Astrocyte of the spinal cord (primary cell): ENCODE measurements around the gene ACER3.

Experiments
- DNase-seq: peaks from one replicate; pipeline ENCODE4 v3.0.0; 2011; ENCODE audit warnings: low read depth, low spot score
- H3K4me3 ChIP-seq: 2 replicates; pipeline ENCODE4 v1.5.1; 2011; ENCODE audit warnings: low read depth, mild to moderate bottlenecking, low read length, moderate library complexity
- in situ Hi-C: cut with HindIII; loops from 2 replicates; pipeline ENCODE4 v1.10.0; 2017; ENCODE audit warnings: low sequenced_read_pairs
- TF ChIP-seq, protein P1 (sequence below): IDR thresholded peaks from 2 replicates; pipeline ENCODE4 v1.5.1; 2012; ENCODE audit warnings: low read depth, mild to moderate bottlenecking, low read length, inconsistent platforms

Gene ACER3

DNA sequence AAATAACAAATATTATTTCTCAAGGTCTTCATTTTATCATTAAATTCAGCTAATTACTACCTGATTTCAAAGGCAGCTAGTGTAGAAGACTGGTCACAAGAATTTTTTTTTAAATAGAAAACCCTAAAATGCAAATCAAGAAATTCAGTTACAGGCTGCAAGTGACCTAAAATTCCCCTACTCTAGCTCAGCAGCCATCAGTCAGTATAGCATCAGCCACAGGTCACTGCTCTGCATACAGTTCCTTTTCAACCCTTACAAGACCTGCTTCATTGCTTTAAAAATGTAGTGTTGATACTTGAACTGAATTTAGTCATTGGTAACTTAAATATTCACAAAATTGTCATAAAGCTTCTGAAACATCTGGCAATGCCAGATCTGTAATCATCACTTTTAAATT lies 164.0 kb downstream of the ACER3 start:
- no peak overlapping the region for H3K4me3 ChIP-seq
- TF ChIP-seq, protein P1, sequence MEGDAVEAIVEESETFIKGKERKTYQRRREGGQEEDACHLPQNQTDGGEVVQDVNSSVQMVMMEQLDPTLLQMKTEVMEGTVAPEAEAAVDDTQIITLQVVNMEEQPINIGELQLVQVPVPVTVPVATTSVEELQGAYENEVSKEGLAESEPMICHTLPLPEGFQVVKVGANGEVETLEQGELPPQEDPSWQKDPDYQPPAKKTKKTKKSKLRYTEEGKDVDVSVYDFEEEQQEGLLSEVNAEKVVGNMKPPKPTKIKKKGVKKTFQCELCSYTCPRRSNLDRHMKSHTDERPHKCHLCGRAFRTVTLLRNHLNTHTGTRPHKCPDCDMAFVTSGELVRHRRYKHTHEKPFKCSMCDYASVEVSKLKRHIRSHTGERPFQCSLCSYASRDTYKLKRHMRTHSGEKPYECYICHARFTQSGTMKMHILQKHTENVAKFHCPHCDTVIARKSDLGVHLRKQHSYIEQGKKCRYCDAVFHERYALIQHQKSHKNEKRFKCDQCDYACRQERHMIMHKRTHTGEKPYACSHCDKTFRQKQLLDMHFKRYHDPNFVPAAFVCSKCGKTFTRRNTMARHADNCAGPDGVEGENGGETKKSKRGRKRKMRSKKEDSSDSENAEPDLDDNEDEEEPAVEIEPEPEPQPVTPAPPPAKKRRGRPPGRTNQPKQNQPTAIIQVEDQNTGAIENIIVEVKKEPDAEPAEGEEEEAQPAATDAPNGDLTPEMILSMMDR = no peak
- DNase-seq = no peak
- in situ Hi-C loops = no loop called here

DNA sequence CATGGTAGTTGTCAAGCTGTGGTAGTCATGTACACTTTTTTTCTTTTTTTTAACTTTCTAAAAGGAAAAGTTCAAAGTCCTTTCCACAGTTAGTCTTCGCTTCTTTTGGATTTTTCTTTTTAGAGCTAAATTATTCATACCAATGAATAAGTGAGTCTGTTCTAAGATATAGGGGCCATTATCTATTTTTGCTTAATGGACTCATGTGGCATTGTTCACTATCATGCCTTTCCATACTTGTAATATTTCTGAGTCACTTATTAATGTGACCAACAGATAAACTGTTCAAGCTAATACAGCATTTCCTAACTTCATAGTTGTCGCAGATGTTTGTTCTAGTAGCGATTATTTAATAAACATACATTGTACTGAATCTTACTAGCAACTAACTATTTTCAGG lies 165.5 kb downstream of the ACER3 start:
- H3K4me3 ChIP-seq = no peak overlapping the region
- in situ Hi-C loops = no loop called here
- no peak for DNase-seq
- TF ChIP-seq, protein P1 = no peak

DNA sequence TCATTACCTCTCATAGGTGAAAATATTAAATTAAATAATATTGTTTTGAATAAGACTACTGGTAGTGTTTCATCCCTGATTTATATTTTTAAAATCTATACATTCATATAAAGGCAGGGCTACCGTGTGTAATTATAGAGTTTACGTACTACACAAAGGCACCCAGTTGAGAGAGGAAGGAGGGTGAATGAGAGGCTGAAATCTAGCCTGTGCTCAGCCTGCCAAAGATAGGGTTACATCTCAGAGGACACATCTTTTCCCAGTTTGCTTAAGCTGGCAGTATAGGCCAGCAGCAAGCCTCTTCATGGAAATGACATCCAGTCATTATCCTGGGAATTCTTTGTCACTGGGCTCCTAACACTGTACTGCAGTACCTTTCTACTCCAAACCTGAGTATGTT lies 166.0 kb downstream of the ACER3 start:
- no peak for DNase-seq
- in situ Hi-C loops = no loop called here
- TF ChIP-seq, protein P1 = no peak
- H3K4me3 ChIP-seq = no peak overlapping the region

DNA sequence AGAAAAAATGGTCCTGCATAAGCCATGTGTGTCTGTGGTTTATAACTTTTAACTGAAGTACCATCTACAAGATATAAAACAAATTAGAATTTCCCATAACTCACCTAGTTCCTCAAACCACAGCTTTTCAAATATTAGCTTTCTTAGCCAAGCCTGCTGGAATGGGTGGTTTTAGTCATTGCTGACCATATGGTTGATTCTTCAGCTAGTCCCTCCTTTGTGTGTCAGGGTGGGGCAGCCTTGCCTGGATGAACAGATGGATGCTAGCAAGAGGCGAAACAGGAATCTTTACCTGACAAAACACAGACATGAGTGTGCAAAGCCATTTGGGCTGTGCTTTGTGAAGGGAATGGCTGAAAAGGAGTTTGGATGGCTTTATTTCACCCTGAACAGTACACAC lies 166.6 kb downstream of the ACER3 start:
- in situ Hi-C loops = no loop called here
- no peak overlapping the region for H3K4me3 ChIP-seq
- DNase-seq = peak; percentile 51

DNA sequence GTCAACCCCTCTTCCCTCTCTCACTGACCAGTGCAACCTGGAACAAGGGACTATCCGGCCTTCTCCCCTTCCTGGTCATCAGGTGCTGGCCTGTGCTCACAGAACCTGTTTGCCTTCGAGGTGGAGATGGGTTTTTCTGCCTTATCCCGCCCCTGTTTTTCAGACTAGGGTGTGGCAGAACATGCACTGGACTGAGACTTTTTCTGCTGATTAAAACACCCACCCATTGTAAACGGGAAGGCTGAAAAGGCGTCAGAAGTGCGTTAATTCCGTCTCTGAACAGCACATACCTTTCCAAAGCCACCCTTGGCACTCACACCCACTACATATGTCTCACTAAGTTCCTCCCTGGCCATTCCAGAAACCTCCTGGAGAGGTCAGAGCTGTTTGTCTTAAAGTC lies 169.1 kb downstream of the ACER3 start:
- DNase-seq = no peak
- TF ChIP-seq, protein P1 = no peak
- H3K4me3 ChIP-seq = no peak overlapping the region
- in situ Hi-C loops = no loop called here

More for the DNA sequence above, 166.6 kb downstream of the ACER3 start:
- TF ChIP-seq, protein P1 = no peak

DNA sequence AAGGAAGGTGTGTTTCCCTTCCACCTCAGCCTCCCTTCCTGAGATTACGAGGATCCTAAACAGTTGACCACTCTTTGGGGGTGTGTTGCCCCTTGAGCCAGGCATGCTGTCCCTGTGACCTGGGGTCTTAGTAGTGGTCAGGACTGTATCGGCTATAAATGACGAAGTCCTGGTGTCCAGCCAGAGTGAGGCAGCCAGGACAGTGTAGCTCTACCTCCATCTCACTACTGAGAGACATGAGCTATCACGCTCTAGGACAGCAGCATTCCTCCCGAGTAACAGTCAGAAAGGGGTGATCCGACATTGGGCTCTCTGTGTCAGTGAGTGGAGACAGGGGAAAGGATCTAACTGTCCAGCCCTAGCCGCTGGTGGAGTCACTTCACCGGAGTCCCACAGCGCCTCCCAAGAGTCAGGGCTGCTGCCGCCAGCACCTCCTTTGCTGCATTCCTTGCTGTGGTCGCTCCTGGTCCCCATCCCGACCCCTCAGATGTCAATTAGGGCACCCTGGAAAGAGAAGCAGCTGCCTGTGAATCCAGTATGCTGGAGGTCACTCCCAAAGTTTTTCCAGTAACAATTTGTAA lies 170.2 kb downstream of the ACER3 start:
- H3K4me3 ChIP-seq = no peak overlapping the region
- TF ChIP-seq, protein P1 = no peak
- in situ Hi-C loops = no loop called here
- DNase-seq = no peak

DNA sequence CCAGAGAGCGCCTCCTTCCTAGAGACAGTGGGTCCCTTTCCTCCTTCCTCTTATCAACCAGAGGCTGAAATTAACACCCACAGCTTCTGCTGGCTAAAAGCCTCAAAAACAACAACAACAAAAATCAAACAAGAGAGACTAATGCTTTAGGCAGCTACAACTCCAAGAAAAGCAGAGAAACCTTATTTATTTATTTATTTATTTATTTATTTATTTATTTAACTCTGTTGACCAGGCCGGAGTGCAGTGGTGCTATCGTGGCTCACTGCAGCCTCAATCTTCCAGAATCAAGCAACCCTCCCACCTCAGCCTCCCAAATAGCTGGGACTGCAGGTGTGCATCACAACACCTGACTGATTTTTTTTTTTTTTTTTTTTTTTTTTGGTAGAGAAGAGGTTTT lies 170.9 kb downstream of the ACER3 start:
- H3K4me3 ChIP-seq = no peak overlapping the region
- TF ChIP-seq, protein P1 = no peak
- in situ Hi-C loops = no loop called here
- no peak for DNase-seq
